ENCODE data around the gene SYNE1. TPM values are rescaled to one million over a fixed set of nuclear protein-coding genes. Genes with fewer than 3 reads are reported as not detected.

The SYNE1 gene
- total and polyA plus RNA-seq, 2 of the 8 experiments (the other 6 are each of a cell fraction or from before 2014, with no cell fraction given): 2.8 to 5.5 TPM

DNA sequence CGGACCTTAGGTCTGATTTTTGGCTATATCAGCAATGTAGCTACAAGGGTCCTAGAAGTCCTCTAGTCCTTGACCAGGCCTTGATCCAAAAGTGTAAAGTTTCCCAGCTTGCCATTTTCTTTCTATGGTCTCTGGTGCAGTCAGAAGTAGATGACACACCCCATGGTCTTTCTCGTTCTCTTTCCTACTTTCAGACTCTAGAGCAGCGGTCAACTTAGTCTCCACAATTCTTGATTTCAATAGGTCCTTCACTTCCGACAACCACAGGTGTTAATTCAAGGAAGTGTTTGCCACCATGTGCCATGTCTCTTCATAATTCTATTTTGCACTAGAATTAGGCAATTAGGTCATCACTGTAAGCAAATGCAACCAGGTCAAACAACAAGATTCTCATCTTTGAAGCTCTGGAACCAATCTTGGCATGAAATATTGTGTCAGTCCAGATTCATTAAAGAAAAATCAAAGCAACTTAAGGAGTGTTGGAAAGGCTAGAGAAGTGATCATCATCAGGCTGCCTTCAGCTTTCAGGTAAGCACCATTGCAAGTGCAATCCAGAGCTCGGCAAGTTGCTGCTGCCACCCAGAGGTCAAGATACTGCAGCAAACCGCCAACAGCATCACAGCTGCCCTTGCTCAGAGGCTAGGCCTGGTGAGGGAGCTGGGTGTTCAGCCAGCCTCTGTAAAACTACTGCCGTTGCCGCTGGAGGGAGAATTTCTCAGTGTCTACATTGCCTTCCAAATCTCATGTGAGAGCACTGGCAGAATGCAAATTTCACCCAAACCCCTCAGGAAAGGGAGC lies 5.6 kb upstream of the SYNE1 start (continued):
- TF ChIP-seq NANOG (IDR thresholded peaks at IDR 0.05; ENCODE audit: insufficient read depth, low read depth, low read length, poor library complexity, severe bottlenecking) (no peak), RAD21 (IDR thresholded peaks at IDR 0.05 in 1 of 2, conservative IDR thresholded peaks at IDR 0.05 in 1 of 2; ENCODE audit: low read depth in 2 of 2, low read length in 2 of 2) (peak; percentile 89 to 90), KDM1A (IDR thresholded peaks at IDR 0.05; ENCODE audit: borderline replicate concordance, low read length) (no peak), PHF8 (conservative IDR thresholded peaks at IDR 0.05; ENCODE audit: low read depth, low read length) (no peak), CTBP2 (IDR thresholded peaks at IDR 0.05; ENCODE audit: borderline replicate concordance, insufficient read depth, insufficient read length, low read length) (no peak), EP300 (IDR thresholded peaks at IDR 0.05; ENCODE audit: borderline replicate concordance in 1 of 2, low read depth in 2 of 2, low read length in 2 of 2) (no peak), POLR2A (IDR thresholded peaks at IDR 0.05; ENCODE audit: control extremely low read depth in 1 of 2, low read depth in 2 of 2, low read length in 2 of 2) (no peak), POLR2AphosphoS5 (IDR thresholded peaks at IDR 0.05; ENCODE audit: low read depth, low read length) (no peak)

Measured in H1 (cell line).